ENCODE results near the gene TMEM125. TPM values are rescaled to one million over a fixed set of nuclear protein-coding genes. Genes with fewer than 3 reads are reported as not detected.

The TMEM125 gene
- total RNA-seq = 100 to 1,000 TPM; 104 to 202 TPM
- 10 to 100 TPM; 36.1 to 44.0 (median 40.2) TPM for polyA plus RNA-seq (ENCODE audit: insufficient read length in 6 of 6)
- long read RNA-seq, donor 1, transcript TMEM125-202 (4 exons, 1,786 nt) = major isoform, 10 of 21 reads
- long read RNA-seq, donor 1, partial matches to known transcripts = 5 of 21 reads
- long read RNA-seq, donor 1, other reads (novel, unspliced or antisense) = 0 of 21 reads
- long read RNA-seq, donor 2, transcript TMEM125-202 (4 exons, 1,786 nt) = major isoform, 7 of 9 reads
- long read RNA-seq, donor 2, partial matches to known transcripts = 0 of 9 reads
- long read RNA-seq, donor 2, other reads (novel, unspliced or antisense) = 0 of 9 reads
- long read RNA-seq, donor 3, partial matches to known transcripts = 0 of 2 reads
- long read RNA-seq, donor 3, other reads (novel, unspliced or antisense) = 0 of 2 reads
- long read RNA-seq, donor 4, transcript TMEM125-202 (4 exons, 1,786 nt) = major isoform, 128 of 204 reads
- long read RNA-seq, donor 4, transcript TMEM125-201 (4 exons, 1,850 nt) = minor isoform, 20 of 204 reads
- long read RNA-seq, donor 4, partial matches to known transcripts = 32 of 204 reads
- long read RNA-seq, donor 4, other reads (novel, unspliced or antisense) = 24 of 204 reads
- long read RNA-seq, donor 5, transcript TMEM125-202 (4 exons, 1,786 nt) = major isoform, 6 of 11 reads
- long read RNA-seq, donor 5, partial matches to known transcripts = 0 of 11 reads
- long read RNA-seq, donor 5, other reads (novel, unspliced or antisense) = 0 of 11 reads
- long read RNA-seq, donor 6, transcript TMEM125-202 (4 exons, 1,786 nt) = major isoform, 5 of 15 reads
- long read RNA-seq, donor 6, partial matches to known transcripts = 8 of 15 reads
- long read RNA-seq, donor 6, other reads (novel, unspliced or antisense) = 0 of 15 reads
- long read RNA-seq, donor 7, transcript TMEM125-202 (4 exons, 1,786 nt) = major isoform, 6 of 6 reads
- long read RNA-seq, donor 7, partial matches to known transcripts = 0 of 6 reads
- long read RNA-seq, donor 7, other reads (novel, unspliced or antisense) = 0 of 6 reads
- long read RNA-seq, donor 8, transcript TMEM125-202 (4 exons, 1,786 nt) = major isoform, 9 of 11 reads
- long read RNA-seq, donor 8, partial matches to known transcripts = 0 of 11 reads
- long read RNA-seq, donor 8, other reads (novel, unspliced or antisense) = 0 of 11 reads
- long read RNA-seq, donor 9 = 0 reads
- long read RNA-seq, donor 10, transcript TMEM125-201 (4 exons, 1,850 nt) = minor isoform, 9 of 198 reads
- long read RNA-seq, donor 10, transcript TMEM125-202 (4 exons, 1,786 nt) = major isoform, 127 of 198 reads
- long read RNA-seq, donor 10, partial matches to known transcripts = 43 of 198 reads
- long read RNA-seq, donor 10, other reads (novel, unspliced or antisense) = 19 of 198 reads
- long read RNA-seq, donor 11, partial matches to known transcripts = 10 of 10 reads
- long read RNA-seq, donor 11, other reads (novel, unspliced or antisense) = 0 of 10 reads
- long read RNA-seq, donor 12, transcript TMEM125-202 (4 exons, 1,786 nt) = major isoform, 5 of 7 reads
- long read RNA-seq, donor 12, partial matches to known transcripts = 0 of 7 reads
- long read RNA-seq, donor 12, other reads (novel, unspliced or antisense) = 0 of 7 reads

DNA sequence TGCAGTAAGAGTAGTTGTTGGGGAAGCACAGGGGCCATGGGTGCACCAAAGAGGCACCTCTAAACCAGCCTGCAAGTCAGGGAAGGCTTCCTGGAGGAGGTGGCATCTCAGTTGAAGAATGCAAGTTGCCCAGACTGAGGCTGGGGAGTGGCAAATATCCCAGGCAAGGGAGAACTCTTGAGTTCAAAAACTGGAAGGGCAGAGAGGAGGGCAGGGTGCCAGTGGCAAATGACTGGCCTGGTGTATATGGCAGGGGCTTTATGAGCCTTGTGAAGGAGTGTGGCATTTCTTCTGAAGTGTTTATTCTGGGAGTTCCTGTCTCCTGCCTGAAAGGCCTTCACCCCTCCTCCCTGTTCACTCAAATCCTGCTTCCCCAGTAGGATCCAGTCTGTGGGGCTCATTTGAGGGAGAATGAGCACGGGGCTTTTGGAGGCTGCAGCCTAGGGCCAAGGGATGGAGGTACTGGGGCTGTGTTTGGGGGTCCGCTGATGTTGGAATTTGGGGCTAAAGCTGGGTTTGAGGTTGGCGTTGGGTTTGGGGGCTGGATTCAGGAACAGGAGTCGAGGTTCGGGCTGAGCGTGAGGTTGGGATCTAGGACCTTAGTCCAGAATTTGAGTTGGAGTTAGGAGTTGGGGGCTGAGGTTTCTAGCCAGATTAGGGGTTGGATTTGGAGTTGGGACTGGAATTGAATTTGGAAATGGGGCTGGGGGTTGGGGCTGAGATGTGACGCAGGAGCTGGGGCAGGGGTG lies at the start of gene TMEM125:
TSS of gene TMEM125 (plus strand) at position 357 of the 749 bp plus-strand sequence. CDS start 2,740 bp downstream, outside the sequence.
- ATAC-seq = peak; percentile 80
- H3K4me1 ChIP-seq = peaks cover 0 to 22% of the 10 kb centered on the region in 2 donors
- TF ChIP-seq, protein P1, sequence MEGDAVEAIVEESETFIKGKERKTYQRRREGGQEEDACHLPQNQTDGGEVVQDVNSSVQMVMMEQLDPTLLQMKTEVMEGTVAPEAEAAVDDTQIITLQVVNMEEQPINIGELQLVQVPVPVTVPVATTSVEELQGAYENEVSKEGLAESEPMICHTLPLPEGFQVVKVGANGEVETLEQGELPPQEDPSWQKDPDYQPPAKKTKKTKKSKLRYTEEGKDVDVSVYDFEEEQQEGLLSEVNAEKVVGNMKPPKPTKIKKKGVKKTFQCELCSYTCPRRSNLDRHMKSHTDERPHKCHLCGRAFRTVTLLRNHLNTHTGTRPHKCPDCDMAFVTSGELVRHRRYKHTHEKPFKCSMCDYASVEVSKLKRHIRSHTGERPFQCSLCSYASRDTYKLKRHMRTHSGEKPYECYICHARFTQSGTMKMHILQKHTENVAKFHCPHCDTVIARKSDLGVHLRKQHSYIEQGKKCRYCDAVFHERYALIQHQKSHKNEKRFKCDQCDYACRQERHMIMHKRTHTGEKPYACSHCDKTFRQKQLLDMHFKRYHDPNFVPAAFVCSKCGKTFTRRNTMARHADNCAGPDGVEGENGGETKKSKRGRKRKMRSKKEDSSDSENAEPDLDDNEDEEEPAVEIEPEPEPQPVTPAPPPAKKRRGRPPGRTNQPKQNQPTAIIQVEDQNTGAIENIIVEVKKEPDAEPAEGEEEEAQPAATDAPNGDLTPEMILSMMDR (IDR thresholded peaks at IDR 0.05) = no peak

DNA sequence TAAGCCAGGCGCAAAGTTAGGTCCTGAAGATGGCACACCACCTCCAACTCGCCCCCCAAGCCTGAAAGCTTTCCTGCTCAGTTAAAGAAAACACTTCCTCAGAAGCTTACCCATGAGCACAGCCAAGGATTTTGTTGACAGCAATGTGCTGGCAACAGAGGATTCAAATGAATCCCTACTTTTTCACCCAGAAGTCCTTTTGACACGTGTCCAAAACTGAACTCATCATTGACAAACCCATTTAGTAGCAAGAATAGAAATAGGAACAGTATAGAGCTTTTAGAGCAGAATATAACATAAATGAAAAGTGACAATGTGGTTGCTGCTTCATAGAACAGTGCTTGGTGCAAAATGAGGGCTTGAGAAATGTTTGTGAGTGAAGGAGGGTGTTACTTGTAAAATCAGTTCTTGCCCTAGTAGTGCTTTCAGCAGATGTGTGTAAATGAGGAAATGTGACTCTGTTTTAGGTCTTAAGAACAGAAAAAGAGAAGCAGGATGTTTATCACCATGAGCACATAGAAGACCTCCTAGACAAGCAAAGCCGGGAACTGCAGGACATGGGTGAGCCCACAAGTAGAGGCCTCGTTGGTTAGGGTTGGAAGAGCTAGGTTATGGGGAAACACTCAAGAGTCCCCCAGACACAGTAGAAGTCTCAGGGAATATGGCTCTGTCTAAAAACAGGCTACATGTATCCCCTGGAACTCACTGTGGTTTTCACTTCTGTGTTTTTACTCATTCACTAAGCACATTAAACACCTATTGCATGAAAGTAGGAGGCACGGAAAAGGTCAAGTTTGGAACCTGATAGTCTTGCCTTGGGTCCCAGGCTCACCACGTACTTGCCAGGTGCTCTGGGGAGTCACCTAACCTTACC lies 48.6 kb upstream of the TMEM125 start:
- ATAC-seq = no peak
- no peak overlapping the region for H3K4me3 ChIP-seq
- intact Hi-C loops (cut with DNase I) = no loop called here

More for the DNA sequence above, at the start of gene TMEM125:
- H3K9me3 ChIP-seq = no peaks in the 10 kb centered on the region
- DNase-seq = peak in 3 of 4 donors; percentile 49 to 85 (median 80)
- intact Hi-C loops (cut with DNase I) = no loop called here
- H3K27ac ChIP-seq = peak within 1 kb of the TSS; percentile 78 to 87
- H3K36me3 ChIP-seq = peaks cover 0 to 10% of the 10 kb centered on the region in 2 donors
- peaks cover 0 to 6% of the 10 kb centered on the region in 2 donors for H3K27me3 ChIP-seq
- H3K4me3 ChIP-seq = peak within 1 kb of the TSS; percentile 28 to 35

DNA sequence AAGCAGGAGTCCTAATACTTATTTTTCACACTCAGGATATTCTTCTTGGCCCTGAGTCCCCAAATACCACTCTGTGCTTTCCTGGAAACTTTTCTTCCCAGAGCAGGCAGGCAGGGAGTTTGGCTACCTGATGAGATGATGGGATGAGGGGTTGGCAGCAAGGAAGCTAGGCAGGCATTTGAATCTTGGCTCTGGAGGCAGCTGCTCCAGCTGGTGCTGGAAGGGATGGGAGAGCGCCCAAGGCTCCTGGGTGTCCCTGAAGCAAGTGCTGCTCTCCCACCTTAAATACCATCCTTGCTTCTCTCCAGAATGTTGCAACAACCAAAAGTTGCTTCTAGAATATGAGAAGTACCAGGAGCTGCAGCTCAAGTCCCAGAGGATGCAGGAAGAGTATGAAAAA lies 48.0 kb upstream of the TMEM125 start:
- Histone ChIP-seq H3K27me3 (no peaks in the 10 kb centered on the region), H3K4me3 (no peak overlapping the region), H3K27ac (no peak overlapping the region), H3K36me3 (no peaks in the 10 kb centered on the region), H3K9me3 (no peaks in the 10 kb centered on the region), H3K4me1 (no peaks in the 10 kb centered on the region)
- intact Hi-C loops (cut with DNase I) = no loop called here
- ATAC-seq = no peak
- DNase-seq = no peak
- TF ChIP-seq, protein P1 (IDR thresholded peaks at IDR 0.05) = no peak

More for the DNA sequence above, 48.6 kb upstream of the TMEM125 start:
- no peaks in the 10 kb centered on the region for H3K4me1 ChIP-seq
- TF ChIP-seq, protein P1 (IDR thresholded peaks at IDR 0.05) = no peak
- no peaks in the 10 kb centered on the region for H3K36me3 ChIP-seq
- no peak for DNase-seq
- no peaks in the 10 kb centered on the region for H3K9me3 ChIP-seq
- no peaks in the 10 kb centered on the region for H3K27me3 ChIP-seq
- H3K27ac ChIP-seq = no peak overlapping the region

Measured in left lung (tissue), 14 donors.